ENCODE data around the gene MRPL10. TPM values are rescaled to one million over a fixed set of nuclear protein-coding genes. Genes with fewer than 3 reads are reported as not detected.
A peak's percentile ranks its signal among the peaks of the same experiment; 100 is the strongest.

The MRPL10 gene
- total RNA-seq, 2 donors from 2014 or later: 56.3 to 65.3 TPM

DNA sequence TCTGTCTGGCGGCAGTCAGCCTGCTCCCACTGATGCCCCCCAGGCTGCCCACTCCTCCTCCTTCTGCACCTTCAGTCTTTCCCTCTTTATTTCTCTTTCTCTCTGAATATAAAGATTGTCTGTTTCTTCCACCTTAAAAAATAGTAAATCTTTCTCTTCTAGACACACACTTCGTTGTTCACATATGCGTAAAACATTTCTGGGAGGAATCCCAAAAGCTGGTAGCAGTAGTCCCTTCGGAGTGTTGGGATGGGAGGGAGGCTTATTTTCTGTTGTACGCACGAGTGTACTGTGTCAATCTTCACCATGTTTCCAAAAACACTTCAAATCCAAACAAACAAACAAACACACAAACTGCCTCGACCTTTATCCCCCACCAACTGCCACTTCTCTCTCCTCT lies 19.6 kb downstream of the MRPL10 start:
- H3K9me3 Mint-ChIP-seq: no peaks in the 10 kb centered on the region
- DNase-seq: no peak
- Histone ChIP-seq H3K27me3 (ENCODE audit: control insufficient read depth, insufficient read depth, low read length, poor library complexity, severe bottlenecking) (no peaks in the 10 kb centered on the region), H3K36me3 (ENCODE audit: control insufficient read depth, insufficient read depth, low read length) (peaks cover 16% of the 10 kb centered on the region), H3K4me1 (ENCODE audit: control insufficient read depth, insufficient read depth, low read length) (no peaks in the 10 kb centered on the region), H3K4me3 (ENCODE audit: low read length) (no peak overlapping the region), H3K9ac (ENCODE audit: extremely low read depth, low read length, poor library complexity, severe bottlenecking) (no peak overlapping the region), H3K27ac (ENCODE audit: low read depth, low read length) (no peak overlapping the region), H3K9me3 (ENCODE audit: control insufficient read depth, low read length) (no peaks in the 10 kb centered on the region)
- H3K4me3 Mint-ChIP-seq: no peak overlapping the region
- TF ChIP-seq, protein P1, sequence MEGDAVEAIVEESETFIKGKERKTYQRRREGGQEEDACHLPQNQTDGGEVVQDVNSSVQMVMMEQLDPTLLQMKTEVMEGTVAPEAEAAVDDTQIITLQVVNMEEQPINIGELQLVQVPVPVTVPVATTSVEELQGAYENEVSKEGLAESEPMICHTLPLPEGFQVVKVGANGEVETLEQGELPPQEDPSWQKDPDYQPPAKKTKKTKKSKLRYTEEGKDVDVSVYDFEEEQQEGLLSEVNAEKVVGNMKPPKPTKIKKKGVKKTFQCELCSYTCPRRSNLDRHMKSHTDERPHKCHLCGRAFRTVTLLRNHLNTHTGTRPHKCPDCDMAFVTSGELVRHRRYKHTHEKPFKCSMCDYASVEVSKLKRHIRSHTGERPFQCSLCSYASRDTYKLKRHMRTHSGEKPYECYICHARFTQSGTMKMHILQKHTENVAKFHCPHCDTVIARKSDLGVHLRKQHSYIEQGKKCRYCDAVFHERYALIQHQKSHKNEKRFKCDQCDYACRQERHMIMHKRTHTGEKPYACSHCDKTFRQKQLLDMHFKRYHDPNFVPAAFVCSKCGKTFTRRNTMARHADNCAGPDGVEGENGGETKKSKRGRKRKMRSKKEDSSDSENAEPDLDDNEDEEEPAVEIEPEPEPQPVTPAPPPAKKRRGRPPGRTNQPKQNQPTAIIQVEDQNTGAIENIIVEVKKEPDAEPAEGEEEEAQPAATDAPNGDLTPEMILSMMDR (conservative IDR thresholded peaks at IDR 0.05): no peak
- 76 to 78% methylated on average over 4 to 5 of the region's 7 CpGs for WGBS, 2 experiments (ENCODE audit: insufficient coverage in 1 of 2, insufficient read length in 1 of 2)
- H3K27me3 Mint-ChIP-seq (ENCODE audit: insufficient read depth): no peaks in the 10 kb centered on the region
- H3K4me1 Mint-ChIP-seq: peaks cover 2% of the 10 kb centered on the region
- H3K36me3 Mint-ChIP-seq (ENCODE audit: low read depth): peaks cover 27% of the 10 kb centered on the region
- no peak overlapping the region for H3K27ac Mint-ChIP-seq

DNA sequence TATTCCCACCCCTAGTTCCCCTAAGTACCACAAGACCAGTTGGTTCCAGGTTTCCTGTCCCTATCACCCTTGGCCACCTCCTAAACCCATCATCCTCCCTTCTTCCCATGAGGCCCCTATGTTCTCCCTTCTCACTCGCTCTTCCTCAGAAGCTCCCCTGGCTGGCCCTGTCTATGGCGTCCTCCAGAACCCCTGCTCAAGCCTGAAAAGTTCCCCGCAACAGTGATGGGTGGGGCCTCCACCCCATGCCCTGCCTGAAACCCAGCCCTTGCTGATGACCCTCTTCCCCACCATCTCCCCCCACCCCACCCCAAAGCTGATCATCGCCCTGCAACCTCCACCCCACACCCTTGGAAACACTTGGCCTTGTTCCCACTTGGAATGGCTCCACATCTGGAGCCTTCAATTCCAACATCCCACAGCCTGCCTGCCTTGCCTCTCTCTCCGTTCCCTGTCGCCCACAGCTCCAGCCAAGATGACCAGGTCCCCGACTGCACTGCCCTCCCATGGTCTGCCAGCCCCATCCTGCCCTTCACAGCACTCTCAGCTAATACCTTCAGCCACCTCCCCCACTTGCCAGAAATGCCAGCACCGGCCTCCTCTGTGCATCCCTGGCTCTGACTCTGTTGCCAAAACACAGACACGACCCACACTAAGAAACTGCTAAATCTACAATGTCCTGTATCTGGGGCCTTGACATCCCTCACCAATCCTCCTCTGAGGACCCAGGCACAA lies 20.3 kb downstream of the MRPL10 start:
- H3K36me3 ChIP-seq (ENCODE audit: control insufficient read depth, insufficient read depth, low read length): peaks cover 15% of the 10 kb centered on the region
- peak; percentile 39 for DNase-seq
- no peak overlapping the region for H3K4me3 ChIP-seq (ENCODE audit: low read length)
- no peak overlapping the region for H3K27ac ChIP-seq (ENCODE audit: low read depth, low read length)
- Mint-ChIP-seq H3K4me1 (peaks cover 2% of the 10 kb centered on the region), H3K27ac (peak overlapping the region; percentile 13), H3K27me3 (ENCODE audit: insufficient read depth) (no peaks in the 10 kb centered on the region), H3K4me3 (no peak overlapping the region), H3K9me3 (no peaks in the 10 kb centered on the region), H3K36me3 (ENCODE audit: low read depth) (peaks cover 25% of the 10 kb centered on the region)
- TF ChIP-seq, protein P1 (conservative IDR thresholded peaks at IDR 0.05): no peak
- H3K9me3 ChIP-seq (ENCODE audit: control insufficient read depth, low read length): no peaks in the 10 kb centered on the region
- no peaks in the 10 kb centered on the region for H3K4me1 ChIP-seq (ENCODE audit: control insufficient read depth, insufficient read depth, low read length)
- H3K9ac ChIP-seq (ENCODE audit: extremely low read depth, low read length, poor library complexity, severe bottlenecking): no peak overlapping the region
- no peaks in the 10 kb centered on the region for H3K27me3 ChIP-seq (ENCODE audit: control insufficient read depth, insufficient read depth, low read length, poor library complexity, severe bottlenecking)
- 80 to 94% methylated on average over 3 to 9 of the region's 9 CpGs for WGBS, 2 experiments (ENCODE audit: insufficient coverage in 1 of 2, insufficient read length in 1 of 2)

DNA sequence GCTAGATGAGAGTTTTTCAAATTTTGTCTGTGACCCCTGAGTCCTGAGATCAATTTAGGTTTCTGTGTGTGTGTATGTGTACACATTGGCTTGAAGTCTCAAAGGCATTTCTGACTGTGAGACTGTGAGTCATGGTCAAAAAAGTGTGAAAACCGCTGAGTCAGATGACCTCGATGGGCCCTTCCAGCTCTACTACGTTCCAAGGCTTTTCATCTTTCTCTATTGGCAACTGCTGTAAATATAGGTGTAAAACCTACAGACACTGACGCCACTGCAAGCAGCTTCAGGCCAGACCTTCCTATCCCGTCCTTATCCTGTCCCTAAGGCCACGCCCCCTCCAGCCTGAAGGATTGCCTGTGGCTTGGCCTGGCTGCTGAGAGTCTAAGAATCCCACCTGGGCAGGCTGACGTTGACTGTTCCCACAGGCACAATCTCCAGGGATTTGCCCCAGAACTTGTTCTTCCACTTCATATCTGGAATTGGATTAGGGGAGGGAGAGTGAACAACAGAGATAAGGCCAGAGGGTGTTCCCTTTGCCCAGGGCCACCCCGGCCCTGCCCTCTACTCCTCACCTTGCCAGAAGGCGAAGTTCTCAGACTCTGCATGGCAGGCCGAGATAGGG lies 21.0 kb downstream of the MRPL10 start:
- no peak overlapping the region for H3K4me3 Mint-ChIP-seq
- peaks cover 17% of the 10 kb centered on the region for H3K36me3 Mint-ChIP-seq (ENCODE audit: low read depth)
- H3K9ac ChIP-seq (ENCODE audit: extremely low read depth, low read length, poor library complexity, severe bottlenecking): no peak overlapping the region
- no peaks in the 10 kb centered on the region for H3K27me3 Mint-ChIP-seq (ENCODE audit: insufficient read depth)
- TF ChIP-seq, protein P1 (conservative IDR thresholded peaks at IDR 0.05): no peak
- H3K27me3 ChIP-seq (ENCODE audit: control insufficient read depth, insufficient read depth, low read length, poor library complexity, severe bottlenecking): no peaks in the 10 kb centered on the region
- H3K9me3 Mint-ChIP-seq: no peaks in the 10 kb centered on the region
- H3K27ac Mint-ChIP-seq: peak overlapping the region; percentile 13
- no peaks in the 10 kb centered on the region for H3K4me1 ChIP-seq (ENCODE audit: control insufficient read depth, insufficient read depth, low read length)
- peaks cover 2% of the 10 kb centered on the region for H3K4me1 Mint-ChIP-seq
- H3K27ac ChIP-seq (ENCODE audit: low read depth, low read length): no peak overlapping the region
- peaks cover 15% of the 10 kb centered on the region for H3K36me3 ChIP-seq (ENCODE audit: control insufficient read depth, insufficient read depth, low read length)
- H3K9me3 ChIP-seq (ENCODE audit: control insufficient read depth, low read length): no peaks in the 10 kb centered on the region
- WGBS, 2 experiments (ENCODE audit: insufficient coverage in 1 of 2, insufficient read length in 1 of 2): 73 to 74% methylated on average over 6 to 10 of the region's 10 CpGs
- H3K4me3 ChIP-seq (ENCODE audit: low read length): no peak overlapping the region
- DNase-seq: peak; percentile 88
